IPS-15b (cell line): ENCODE results near the gene ACSL3.
"Not testable (repeated sequence)": the region's sequence is repeated elsewhere in the genome, so short reads cannot be mapped to it uniquely, and the experiment has no call there.

ENCODE experiments used
- H3K27me3 ChIP-seq: one replicate; pipeline ENCODE4 v1.6.1; 2013; ENCODE audit warnings: low read length; ENCODE audit not compliant: control insufficient read depth, insufficient read depth
- H3K36me3 ChIP-seq: one replicate; pipeline ENCODE4 v1.6.1; 2013; ENCODE audit warnings: low read length; ENCODE audit not compliant: control insufficient read depth, insufficient read depth
- H3K4me1 ChIP-seq: one replicate; pipeline ENCODE4 v1.6.1; 2013; ENCODE audit warnings: mild to moderate bottlenecking, low read length; ENCODE audit not compliant: control insufficient read depth, insufficient read depth
- H3K4me3 ChIP-seq: one replicate; pipeline ENCODE4 v1.5.1; 2013; ENCODE audit warnings: low read depth, low read length
- H3K9ac ChIP-seq: one replicate; pipeline ENCODE4 v1.6.1; 2013; ENCODE audit warnings: low read depth, mild to moderate bottlenecking, low read length
- H3K9me3 ChIP-seq: one replicate; pipeline ENCODE4 v1.6.1; 2013; ENCODE audit warnings: mild to moderate bottlenecking, low read length; ENCODE audit not compliant: control insufficient read depth, insufficient read depth

The ACSL3 gene

GRCh38 chr2:222973237-222973636 is 112.4 kb downstream of the ACSL3 start:
- H3K4me3 ChIP-seq: no peak overlapping the region
- H3K4me1 ChIP-seq: no peaks in the 10 kb centered on the region
- H3K36me3 ChIP-seq: no peaks in the 10 kb centered on the region
- H3K9ac ChIP-seq: no peak overlapping the region
- H3K27me3 ChIP-seq: peaks cover 2% of the 10 kb centered on the region
- no peaks in the 10 kb centered on the region for H3K9me3 ChIP-seq

GRCh38 chr2:222973733-222974132 is 112.9 kb downstream of the ACSL3 start:
- Histone ChIP-seq H3K9ac (no peak overlapping the region), H3K27me3 (peaks cover 2% of the 10 kb centered on the region), H3K4me3 (no peak overlapping the region), H3K9me3 (no peaks in the 10 kb centered on the region), H3K4me1 (no peaks in the 10 kb centered on the region), H3K36me3 (no peaks in the 10 kb centered on the region)

GRCh38 chr2:222976521-222977061 is 115.8 kb downstream of the ACSL3 start:
- Histone ChIP-seq H3K4me3 (no peak overlapping the region), H3K27me3 (peaks cover 2% of the 10 kb centered on the region), H3K9ac (no peak overlapping the region), H3K4me1 (no peaks in the 10 kb centered on the region), H3K36me3 (no peaks in the 10 kb centered on the region), H3K9me3 (no peaks in the 10 kb centered on the region)

GRCh38 chr2:222977121-222977520 is 116.3 kb downstream of the ACSL3 start:
- Histone ChIP-seq H3K9me3 (no peaks in the 10 kb centered on the region), H3K27me3 (no peaks in the 10 kb centered on the region)

GRCh38 chr2:222978850-222979249 is 118.0 kb downstream of the ACSL3 start:
- Histone ChIP-seq H3K9ac (no peak overlapping the region), H3K36me3 (no peaks in the 10 kb centered on the region), H3K9me3 (no peaks in the 10 kb centered on the region), H3K27me3 (no peaks in the 10 kb centered on the region), H3K4me3 (no peak overlapping the region), H3K4me1 (peaks cover 4% of the 10 kb centered on the region)

More at GRCh38 chr2:222977121-222977520, 116.3 kb downstream of the ACSL3 start:
- no peak overlapping the region for H3K9ac ChIP-seq
- peaks cover under 1% of the 10 kb centered on the region for H3K4me1 ChIP-seq
- H3K36me3 ChIP-seq: no peaks in the 10 kb centered on the region
- H3K4me3 ChIP-seq: no peak overlapping the region

- Histone ChIP-seq H3K4me3 (no peak overlapping the region), H3K4me1 (peaks cover 4% of the 10 kb centered on the region), H3K36me3 (no peaks in the 10 kb centered on the region), H3K9me3 (no peaks in the 10 kb centered on the region), H3K27me3 (no peaks in the 10 kb centered on the region), H3K9ac (no peak overlapping the region)
Measured at GRCh38 chr2:222979484-222979883, 118.6 kb downstream of the ACSL3 start.

- no peaks in the 10 kb centered on the region for H3K27me3 ChIP-seq
- H3K4me1 ChIP-seq: peaks cover 4% of the 10 kb centered on the region
- H3K4me3 ChIP-seq: no peak overlapping the region
- H3K9ac ChIP-seq: no peak overlapping the region
- no peaks in the 10 kb centered on the region for H3K9me3 ChIP-seq
- H3K36me3 ChIP-seq: peaks cover 2% of the 10 kb centered on the region
Measured at GRCh38 chr2:222982010-222982908, 121.4 kb downstream of the ACSL3 start.

- Histone ChIP-seq H3K9me3 (no peaks in the 10 kb centered on the region), H3K4me3 (no peak overlapping the region), H3K4me1 (peaks cover 4% of the 10 kb centered on the region), H3K27me3 (no peaks in the 10 kb centered on the region), H3K9ac (no peak overlapping the region), H3K36me3 (peaks cover 2% of the 10 kb centered on the region)
Measured at GRCh38 chr2:222982909-222983265, 122.1 kb downstream of the ACSL3 start.

GRCh38 chr2:222984908-222985307 is 124.1 kb downstream of the ACSL3 start:
- no peaks in the 10 kb centered on the region for H3K27me3 ChIP-seq
- H3K9ac ChIP-seq: no peak overlapping the region
- peaks cover 2% of the 10 kb centered on the region for H3K36me3 ChIP-seq
- H3K4me1 ChIP-seq: peaks cover 4% of the 10 kb centered on the region
- H3K4me3 ChIP-seq: no peak overlapping the region
- H3K9me3 ChIP-seq: no peaks in the 10 kb centered on the region

GRCh38 chr2:222989431-222989830 is 128.6 kb downstream of the ACSL3 start:
- H3K4me3 ChIP-seq: no peak overlapping the region
- no peak overlapping the region for H3K9ac ChIP-seq
- H3K4me1 ChIP-seq: no peaks in the 10 kb centered on the region
- peaks cover 2% of the 10 kb centered on the region for H3K36me3 ChIP-seq
- H3K9me3 ChIP-seq: no peaks in the 10 kb centered on the region
- H3K27me3 ChIP-seq: no peaks in the 10 kb centered on the region

- not testable (repeated sequence) for H3K4me3 ChIP-seq, H3K9me3 ChIP-seq, H3K4me1 ChIP-seq, H3K27me3 ChIP-seq, H3K9ac ChIP-seq, H3K36me3 ChIP-seq
Measured at GRCh38 chr2:222990206-222990605, 129.4 kb downstream of the ACSL3 start.

GRCh38 chr2:222992137-222992536 is 131.3 kb downstream of the ACSL3 start:
- no peaks in the 10 kb centered on the region for H3K4me1 ChIP-seq
- H3K4me3 ChIP-seq: no peak overlapping the region
- H3K36me3 ChIP-seq: no peaks in the 10 kb centered on the region
- no peak overlapping the region for H3K9ac ChIP-seq
- no peaks in the 10 kb centered on the region for H3K9me3 ChIP-seq
- H3K27me3 ChIP-seq: no peaks in the 10 kb centered on the region
